Memory B cell (primary cell): ENCODE data around the gene TINAG.
"Not testable (repeated sequence)": the region's sequence is repeated elsewhere in the genome, so short reads cannot be mapped to it uniquely, and the experiment has no call there.

Experiments
- ATAC-seq: fragments of 150-1000 bp; cut with Tn5 transposase; 2 replicates; pipeline ENCODE4 v1.10.0; 2021; ENCODE audit warnings: low read depth, mild to moderate bottlenecking, moderate library complexity
- DNase-seq, 2 donors: peaks; one replicate each; pipeline ENCODE4 v3.0.0; 2022; ENCODE audit warnings: low spot score in 2 of 2
- H3K27ac Mint-ChIP-seq: one replicate; pipeline ENCODE4 v1.8.0; 2022; ENCODE audit warnings: mild to moderate bottlenecking, moderate library complexity, mixed read lengths
- H3K27me3 Mint-ChIP-seq: one replicate; pipeline ENCODE4 v1.8.0; 2022; ENCODE audit warnings: mixed read lengths
- H3K36me3 Mint-ChIP-seq: one replicate; pipeline ENCODE4 v1.8.0; 2022; ENCODE audit warnings: mild to moderate bottlenecking, mixed read lengths
- H3K4me1 Mint-ChIP-seq: one replicate; pipeline ENCODE4 v1.8.0; 2022; ENCODE audit warnings: mixed read lengths
- H3K4me3 Mint-ChIP-seq: one replicate; pipeline ENCODE4 v1.8.0; 2022; ENCODE audit warnings: mild to moderate bottlenecking, moderate library complexity, mixed read lengths
- H3K9me3 Mint-ChIP-seq: one replicate; pipeline ENCODE4 v1.8.0; 2022; ENCODE audit warnings: mixed read lengths

TINAG gene

DNA sequence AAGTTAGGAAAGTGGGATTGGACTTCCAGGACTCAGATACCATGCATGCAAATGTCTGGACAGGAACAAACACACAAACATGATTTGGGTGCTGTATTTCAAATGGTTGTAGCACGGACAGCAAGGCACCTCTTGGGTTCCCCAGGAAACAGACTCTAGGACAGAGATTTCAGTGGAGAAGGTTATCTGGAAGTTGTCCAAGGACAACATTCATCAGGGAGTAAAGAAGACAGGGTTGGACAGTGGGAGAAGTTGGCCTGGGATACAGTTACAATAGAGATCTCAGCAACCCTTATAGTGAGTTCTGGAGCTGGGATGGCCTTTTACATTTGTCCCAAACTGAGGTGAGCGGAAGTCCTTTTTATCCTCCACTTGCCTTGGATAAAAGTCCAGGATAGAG, 19.8 kb upstream of the TINAG start:
- no peaks in the 10 kb centered on the region for H3K9me3 Mint-ChIP-seq
- H3K4me1 Mint-ChIP-seq: no peaks in the 10 kb centered on the region
- no peaks in the 10 kb centered on the region for H3K27me3 Mint-ChIP-seq
- ATAC-seq (no peak), DNase-seq (no peak)
- no peaks in the 10 kb centered on the region for H3K36me3 Mint-ChIP-seq
- H3K4me3 Mint-ChIP-seq: no peak overlapping the region
- no peak overlapping the region for H3K27ac Mint-ChIP-seq

GRCh38 chr6:54289426-54289825, 18.8 kb upstream of the TINAG start:
- Mint-ChIP-seq H3K36me3 (no peaks in the 10 kb centered on the region), H3K9me3 (peaks cover 2% of the 10 kb centered on the region), H3K4me1 (no peaks in the 10 kb centered on the region), H3K27ac (no peak overlapping the region), H3K27me3 (no peaks in the 10 kb centered on the region), H3K4me3 (no peak overlapping the region)
- no peak for DNase-seq
- no peak for ATAC-seq

DNA sequence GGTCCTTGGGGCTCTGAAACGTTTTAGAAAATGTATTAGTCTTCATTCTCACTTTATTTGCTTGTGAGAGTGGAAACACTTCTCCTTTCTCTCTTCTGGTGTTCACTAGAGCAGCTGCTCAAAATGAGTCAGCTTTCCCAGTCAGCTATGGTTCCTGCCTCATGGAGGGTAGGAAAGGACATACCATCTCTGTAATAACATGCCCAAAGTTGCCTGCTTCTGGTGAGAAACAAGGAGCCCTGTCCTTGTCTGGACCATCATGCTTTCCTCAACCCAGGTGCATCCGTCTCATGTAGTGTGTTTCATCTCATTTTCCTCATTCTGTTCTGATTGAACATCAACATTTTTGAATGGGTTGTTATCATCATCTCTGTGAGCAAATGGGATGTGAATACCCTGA, 17.1 kb upstream of the TINAG start:
- H3K9me3 Mint-ChIP-seq: peaks cover 2% of the 10 kb centered on the region
- no peaks in the 10 kb centered on the region for H3K36me3 Mint-ChIP-seq
- no peak overlapping the region for H3K27ac Mint-ChIP-seq
- no peaks in the 10 kb centered on the region for H3K27me3 Mint-ChIP-seq
- ATAC-seq: no peak
- H3K4me3 Mint-ChIP-seq: no peak overlapping the region
- no peaks in the 10 kb centered on the region for H3K4me1 Mint-ChIP-seq
- no peak for DNase-seq

- Mint-ChIP-seq H3K4me1 (no peaks in the 10 kb centered on the region), H3K36me3 (no peaks in the 10 kb centered on the region), H3K27ac (no peak overlapping the region), H3K4me3 (no peak overlapping the region), H3K9me3 (peaks cover 2% of the 10 kb centered on the region), H3K27me3 (no peaks in the 10 kb centered on the region)
- no peak for DNase-seq
- ATAC-seq: no peak
These were observed 16.5 kb upstream of the TINAG start for GRCh38 chr6:54291738-54292137.

DNA sequence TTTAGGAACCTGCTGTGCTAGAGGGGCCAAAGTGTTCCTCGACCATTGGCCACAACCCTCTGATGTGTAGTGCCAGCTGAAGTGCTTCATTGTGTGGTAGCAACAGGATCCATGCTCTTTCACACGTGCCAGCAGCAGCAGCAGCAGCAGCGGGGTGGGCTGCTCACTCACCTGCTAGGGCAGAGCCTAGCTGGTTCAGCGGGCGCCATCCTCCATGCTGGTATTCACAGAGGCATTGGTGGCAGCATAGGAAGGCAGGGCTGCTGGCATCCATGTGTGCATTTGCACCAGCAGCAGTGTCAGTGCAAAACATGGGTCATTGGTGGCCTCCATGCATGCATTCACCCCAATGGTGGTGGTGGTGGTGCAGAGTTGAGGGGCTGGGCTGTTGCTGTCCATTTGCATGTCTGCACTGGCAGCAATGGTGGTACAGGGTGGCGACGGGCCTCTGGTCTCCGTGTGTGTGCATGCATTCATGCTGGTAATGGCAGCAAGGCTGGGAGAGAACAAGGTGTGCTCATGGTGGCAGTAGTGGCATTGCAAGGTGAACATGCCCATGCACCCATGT, 13.2 kb upstream of the TINAG start:
- H3K27me3 Mint-ChIP-seq: no peaks in the 10 kb centered on the region
- no peak overlapping the region for H3K27ac Mint-ChIP-seq
- H3K9me3 Mint-ChIP-seq: peaks cover 2% of the 10 kb centered on the region
- no peak for ATAC-seq
- no peak for DNase-seq
- H3K4me3 Mint-ChIP-seq: no peak overlapping the region
- H3K36me3 Mint-ChIP-seq: no peaks in the 10 kb centered on the region
- no peaks in the 10 kb centered on the region for H3K4me1 Mint-ChIP-seq

DNA sequence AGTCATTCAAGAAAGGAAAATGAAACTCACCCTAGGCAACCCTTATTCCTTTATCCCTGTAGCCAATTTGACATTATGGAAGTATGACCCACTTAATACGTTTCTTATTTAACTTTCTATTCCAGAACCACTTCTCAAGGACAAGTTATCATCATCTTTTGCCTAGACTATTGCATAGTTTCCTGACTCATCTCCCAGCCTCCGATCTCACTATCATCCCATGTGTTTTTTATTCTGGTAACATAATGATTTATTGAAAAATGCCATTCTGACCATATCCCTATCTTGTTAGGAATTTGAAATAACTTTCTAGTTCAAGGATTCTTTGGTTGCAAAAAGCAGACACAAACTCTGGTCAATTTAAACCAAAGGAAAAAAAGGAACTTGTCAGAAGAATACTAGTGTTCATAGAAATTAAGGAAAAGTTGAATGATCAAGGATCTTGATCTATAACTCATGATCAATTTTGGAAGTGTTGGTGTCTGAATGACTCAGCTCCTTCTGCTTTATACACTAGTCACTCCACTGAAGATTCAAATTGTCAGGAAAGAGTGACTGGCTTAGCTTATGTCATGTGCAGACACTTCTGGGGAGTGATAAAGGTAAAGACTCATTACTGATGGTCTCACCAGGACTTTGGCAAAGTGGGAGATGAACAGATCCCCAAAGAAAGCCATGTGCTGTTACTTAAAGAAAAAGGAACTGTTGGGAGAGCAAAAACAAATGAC, 8.5 kb upstream of the TINAG start:
- no peaks in the 10 kb centered on the region for H3K4me1 Mint-ChIP-seq
- H3K27ac Mint-ChIP-seq: no peak overlapping the region
- H3K36me3 Mint-ChIP-seq: no peaks in the 10 kb centered on the region
- no peak overlapping the region for H3K4me3 Mint-ChIP-seq
- ATAC-seq: no peak
- DNase-seq: no peak
- H3K27me3 Mint-ChIP-seq: no peaks in the 10 kb centered on the region
- H3K9me3 Mint-ChIP-seq: no peaks in the 10 kb centered on the region

GRCh38 chr6:54301770-54302169, 6.5 kb upstream of the TINAG start:
- ATAC-seq: no peak
- Mint-ChIP-seq H3K27ac (no peak overlapping the region), H3K4me1 (no peaks in the 10 kb centered on the region), H3K36me3 (no peaks in the 10 kb centered on the region), H3K9me3 (no peaks in the 10 kb centered on the region), H3K4me3 (no peak overlapping the region), H3K27me3 (no peaks in the 10 kb centered on the region)
- no peak for DNase-seq

DNA sequence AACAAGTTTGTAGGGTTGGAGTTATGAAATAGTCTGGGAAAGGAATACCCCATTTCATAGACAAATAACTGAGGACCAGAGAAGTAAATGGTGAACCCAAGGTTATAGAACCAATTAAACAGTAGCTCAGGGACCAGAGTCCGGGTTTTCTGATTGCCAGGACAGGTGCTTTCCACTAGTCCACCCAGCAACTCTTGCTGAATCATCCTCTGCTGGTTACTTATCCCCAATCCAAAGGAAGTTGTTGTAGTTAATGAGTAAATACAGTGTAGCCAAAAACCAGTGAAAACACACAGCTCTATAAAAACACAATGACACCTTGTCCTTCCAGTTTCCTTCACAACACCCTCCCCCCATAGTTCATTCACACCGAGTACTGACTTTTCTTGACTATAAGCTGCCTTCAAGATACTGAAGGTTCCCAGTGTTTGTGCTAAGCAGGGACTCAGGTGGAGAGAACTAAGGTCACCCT, 766 bp upstream of the TINAG start:
- no peaks in the 10 kb centered on the region for H3K27me3 Mint-ChIP-seq
- no peak overlapping the region for H3K27ac Mint-ChIP-seq
- H3K4me3 Mint-ChIP-seq: no peak overlapping the region
- peaks cover 8% of the 10 kb centered on the region for H3K9me3 Mint-ChIP-seq
- no peaks in the 10 kb centered on the region for H3K36me3 Mint-ChIP-seq
- no peaks in the 10 kb centered on the region for H3K4me1 Mint-ChIP-seq
- ATAC-seq (no peak), DNase-seq (no peak)

- H3K36me3 Mint-ChIP-seq: no peaks in the 10 kb centered on the region
- H3K4me1 Mint-ChIP-seq: no peaks in the 10 kb centered on the region
- no peak overlapping the region for H3K4me3 Mint-ChIP-seq
- no peaks in the 10 kb centered on the region for H3K27me3 Mint-ChIP-seq
- DNase-seq (no peak), ATAC-seq (no peak)
- peaks cover 8% of the 10 kb centered on the region for H3K9me3 Mint-ChIP-seq
- H3K27ac Mint-ChIP-seq: no peak overlapping the region
These were observed 710 bp downstream of the TINAG start for GRCh38 chr6:54308986-54309315.

DNA sequence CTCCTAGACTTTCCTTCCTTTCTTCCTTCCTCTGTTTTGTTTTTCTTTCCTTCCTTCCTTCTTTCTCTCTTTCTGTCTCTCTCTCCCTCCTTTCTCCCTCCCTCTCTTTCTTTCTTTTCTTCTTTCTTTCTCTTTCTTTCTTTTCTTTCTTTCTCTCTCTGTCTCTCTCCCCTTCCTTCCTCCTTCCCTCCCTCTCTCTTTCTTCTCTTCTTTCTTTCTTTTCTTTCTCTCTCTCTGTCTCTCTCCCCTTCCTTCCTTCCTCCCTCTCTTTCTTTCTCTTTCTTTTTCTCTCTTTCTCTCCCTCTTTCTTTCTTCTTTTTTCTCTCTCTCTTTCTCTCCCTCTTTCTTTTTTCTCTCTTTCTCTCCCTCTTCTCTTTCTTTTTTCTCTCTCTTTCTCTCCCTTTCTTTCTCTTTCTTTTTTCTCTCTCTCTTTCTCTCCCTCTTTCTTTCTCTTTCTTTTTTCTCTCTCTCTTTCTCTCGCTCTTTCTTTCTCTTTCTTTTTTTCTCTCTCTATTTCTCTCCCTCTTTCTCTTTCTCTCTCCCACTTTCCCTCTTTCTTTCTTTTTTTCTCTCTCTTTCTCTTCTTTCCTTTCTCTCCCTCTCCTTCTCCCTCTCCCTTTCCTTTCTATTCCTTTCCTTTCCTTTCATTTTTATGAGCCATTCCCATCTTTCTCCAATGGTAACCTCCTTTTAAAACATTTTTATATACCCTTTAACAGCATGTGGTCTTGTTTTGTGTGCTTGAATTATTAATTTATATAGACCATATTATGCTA, 2.3 kb downstream of the TINAG start:
- Mint-ChIP-seq H3K27me3 (no peaks in the 10 kb centered on the region), H3K4me3 (no peak overlapping the region), H3K36me3 (no peaks in the 10 kb centered on the region), H3K27ac (no peak overlapping the region), H3K9me3 (peaks cover 8% of the 10 kb centered on the region), H3K4me1 (no peaks in the 10 kb centered on the region)
- DNase-seq: no peak
- ATAC-seq: no peak

DNA sequence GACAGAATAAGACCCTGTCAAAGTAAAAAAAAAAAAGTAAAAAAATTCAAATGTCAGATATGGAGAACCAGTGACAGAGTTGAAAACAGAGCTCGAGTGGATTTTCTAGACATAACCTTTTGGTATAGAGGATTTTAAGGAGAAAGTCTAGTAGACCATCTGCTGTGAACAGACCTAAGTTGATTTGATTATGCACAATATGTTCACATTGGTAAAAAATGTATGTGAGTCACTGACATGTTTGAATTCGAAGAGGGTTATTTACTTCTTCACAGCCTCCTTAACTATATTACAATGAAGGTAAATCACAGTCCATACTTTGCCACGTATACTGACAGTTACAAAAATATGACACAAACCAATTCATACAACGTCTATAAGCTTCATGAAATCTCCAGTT, 7.4 kb downstream of the TINAG start:
- DNase-seq: no peak
- no peak overlapping the region for H3K4me3 Mint-ChIP-seq
- no peak overlapping the region for H3K27ac Mint-ChIP-seq
- H3K9me3 Mint-ChIP-seq: peaks cover 3% of the 10 kb centered on the region
- ATAC-seq: no peak
- no peaks in the 10 kb centered on the region for H3K4me1 Mint-ChIP-seq
- no peaks in the 10 kb centered on the region for H3K27me3 Mint-ChIP-seq
- no peaks in the 10 kb centered on the region for H3K36me3 Mint-ChIP-seq

DNA sequence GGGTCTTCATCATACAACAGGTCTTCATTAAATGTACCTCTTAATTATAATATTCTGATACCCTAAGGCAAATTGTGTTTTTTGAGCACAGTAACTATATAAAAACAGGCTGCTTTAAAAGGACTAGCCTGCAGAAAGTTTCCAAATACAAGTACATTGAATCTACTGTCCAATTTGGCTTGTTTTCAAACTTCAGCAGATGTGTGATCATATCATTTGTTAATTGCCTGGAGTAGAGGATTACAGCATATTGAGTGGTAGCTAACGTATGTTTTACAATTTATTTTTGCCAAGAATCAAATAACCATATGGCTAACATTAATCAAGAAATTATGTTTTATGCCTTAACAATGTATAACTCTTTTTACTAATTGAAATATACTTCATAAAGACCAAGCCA, 12.6 kb downstream of the TINAG start:
- DNase-seq: no peak
- Mint-ChIP-seq H3K4me3 (no peak overlapping the region), H3K4me1 (no peaks in the 10 kb centered on the region), H3K9me3 (no peaks in the 10 kb centered on the region), H3K27ac (no peak overlapping the region), H3K27me3 (no peaks in the 10 kb centered on the region), H3K36me3 (no peaks in the 10 kb centered on the region)
- no peak for ATAC-seq

DNA sequence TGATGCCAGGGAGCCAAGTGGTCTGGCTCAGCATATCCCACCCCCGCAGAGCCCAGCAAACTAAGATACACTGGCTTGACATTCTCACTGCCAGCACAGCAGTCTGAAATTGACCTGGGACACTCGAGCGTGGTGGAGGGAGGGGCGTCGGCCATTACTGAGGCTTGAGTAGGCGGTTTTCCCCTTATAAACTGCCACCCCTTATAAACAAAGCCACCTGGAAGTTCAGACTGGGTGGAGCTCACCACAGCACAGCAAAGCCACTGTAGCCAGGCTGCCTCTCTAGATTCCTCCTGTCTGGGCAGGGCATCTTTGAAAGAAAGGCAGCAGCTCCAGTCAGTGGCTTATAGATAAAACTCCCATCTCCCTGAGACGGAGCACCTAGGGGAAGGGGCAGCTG, 19.4 kb downstream of the TINAG start:
- no peak overlapping the region for H3K27ac Mint-ChIP-seq
- H3K9me3 Mint-ChIP-seq: peaks cover 13% of the 10 kb centered on the region
- no peak for ATAC-seq
- no peaks in the 10 kb centered on the region for H3K36me3 Mint-ChIP-seq
- no peak overlapping the region for H3K4me3 Mint-ChIP-seq
- H3K4me1 Mint-ChIP-seq: peaks cover 2% of the 10 kb centered on the region
- peaks cover 3% of the 10 kb centered on the region for H3K27me3 Mint-ChIP-seq
- no peak for DNase-seq

DNA sequence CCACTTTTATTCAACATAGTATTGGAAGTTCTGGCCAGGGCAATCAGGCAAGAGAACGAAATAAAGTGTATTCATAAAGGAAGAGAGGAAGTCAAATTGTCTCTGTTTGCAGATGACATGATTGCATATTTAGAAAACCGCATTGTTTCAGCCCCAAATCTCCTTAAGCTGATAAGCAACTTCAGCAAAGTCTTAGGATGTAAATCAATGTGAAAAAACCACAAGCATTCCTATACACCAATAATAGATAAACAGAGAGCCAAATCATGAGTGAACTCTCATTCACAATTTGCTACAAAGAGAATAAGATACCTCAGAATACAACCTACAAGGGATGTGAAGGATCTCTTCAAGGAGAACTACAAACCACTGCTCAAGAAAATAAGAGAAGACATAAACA, 23.3 kb downstream of the TINAG start:
- not testable (repeated sequence) for H3K4me3 Mint-ChIP-seq, DNase-seq, H3K4me1 Mint-ChIP-seq, H3K27ac Mint-ChIP-seq, ATAC-seq, H3K36me3 Mint-ChIP-seq, H3K27me3 Mint-ChIP-seq
- H3K9me3 Mint-ChIP-seq: peaks cover 13% of the 10 kb centered on the region
